HG03460 (cell line): ENCODE measurements around the gene SLC4A2.
A peak's percentile ranks its signal among the peaks of the same experiment; 100 is the strongest.

Source experiments
- ATAC-seq: cut with Tn5 transposase; IDR thresholded peaks from one replicate; pipeline ENCODE4 v1.9.1; 2021; ENCODE audit not compliant: unreplicated experiment

SLC4A2 gene

GRCh38 chr7:151114151-151115090 is 55.0 kb downstream of the SLC4A2 start:
- no peak for ATAC-seq

DNA sequence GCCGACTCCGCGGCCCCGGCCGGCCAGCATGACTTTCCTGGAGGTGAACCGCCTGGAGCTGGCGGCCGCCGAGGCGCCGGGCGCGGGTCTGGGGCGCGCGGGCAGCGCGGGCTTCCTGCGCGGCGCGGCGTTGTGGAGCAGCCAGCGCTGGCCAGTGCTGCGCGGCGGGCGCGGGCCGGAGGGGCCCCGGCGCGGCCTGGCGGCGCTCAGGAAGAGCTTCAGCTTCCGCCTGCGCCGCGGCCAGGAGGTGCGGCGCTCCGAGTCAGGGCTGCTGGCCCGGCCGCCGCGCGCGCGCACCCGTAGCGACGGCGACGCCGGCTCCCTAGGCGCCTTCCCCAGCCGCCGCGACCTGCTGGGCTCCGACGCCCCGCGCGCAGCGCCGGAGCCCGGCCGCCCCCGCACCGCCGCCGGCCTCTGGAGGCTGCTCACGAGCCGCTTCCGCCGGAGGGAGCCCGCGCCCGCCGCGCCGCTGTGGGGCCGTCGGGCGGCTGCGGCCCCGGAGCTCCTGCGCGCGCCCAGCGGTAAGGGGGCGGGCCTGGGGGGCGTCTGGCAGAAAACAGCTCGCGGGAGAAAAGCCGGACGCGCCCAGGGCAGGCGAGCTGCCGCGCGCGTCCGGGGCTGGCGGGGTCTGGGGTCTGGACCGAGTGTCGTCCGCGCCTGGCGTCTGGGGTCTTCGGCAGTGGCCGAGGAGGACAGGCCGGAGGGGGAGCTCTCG is 55.9 kb downstream of the SLC4A2 start:
- ATAC-seq, result no peak

DNA sequence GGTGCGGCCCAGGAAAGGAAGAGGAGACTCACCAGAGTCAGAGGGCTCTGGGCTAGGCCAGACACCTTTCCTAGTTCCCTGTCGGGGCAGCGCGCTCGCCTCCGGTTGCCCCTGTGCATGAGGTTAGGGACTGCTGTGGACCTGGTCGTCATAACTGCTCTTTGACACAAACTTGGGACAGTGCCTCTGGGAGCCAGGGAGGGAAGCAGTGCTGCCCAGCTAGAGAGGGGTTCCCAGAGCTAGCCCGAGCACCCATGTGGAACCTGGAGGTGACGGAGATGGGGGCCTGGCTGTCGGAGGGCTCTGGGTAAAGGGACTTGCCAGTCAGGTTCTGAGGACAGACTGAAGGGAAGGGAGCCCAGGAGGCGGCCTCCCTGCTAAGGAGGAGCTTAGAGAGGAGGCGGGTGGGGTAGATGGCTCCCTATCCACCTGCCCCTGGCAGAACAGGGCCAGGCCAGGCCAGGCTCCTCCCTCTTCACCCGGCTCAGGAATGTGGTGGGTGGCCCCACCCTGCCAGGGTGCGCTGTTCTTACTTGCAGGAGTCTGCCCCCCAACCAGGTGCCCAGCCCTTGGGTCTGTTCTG is 56.5 kb downstream of the SLC4A2 start:
- no peak for ATAC-seq

DNA sequence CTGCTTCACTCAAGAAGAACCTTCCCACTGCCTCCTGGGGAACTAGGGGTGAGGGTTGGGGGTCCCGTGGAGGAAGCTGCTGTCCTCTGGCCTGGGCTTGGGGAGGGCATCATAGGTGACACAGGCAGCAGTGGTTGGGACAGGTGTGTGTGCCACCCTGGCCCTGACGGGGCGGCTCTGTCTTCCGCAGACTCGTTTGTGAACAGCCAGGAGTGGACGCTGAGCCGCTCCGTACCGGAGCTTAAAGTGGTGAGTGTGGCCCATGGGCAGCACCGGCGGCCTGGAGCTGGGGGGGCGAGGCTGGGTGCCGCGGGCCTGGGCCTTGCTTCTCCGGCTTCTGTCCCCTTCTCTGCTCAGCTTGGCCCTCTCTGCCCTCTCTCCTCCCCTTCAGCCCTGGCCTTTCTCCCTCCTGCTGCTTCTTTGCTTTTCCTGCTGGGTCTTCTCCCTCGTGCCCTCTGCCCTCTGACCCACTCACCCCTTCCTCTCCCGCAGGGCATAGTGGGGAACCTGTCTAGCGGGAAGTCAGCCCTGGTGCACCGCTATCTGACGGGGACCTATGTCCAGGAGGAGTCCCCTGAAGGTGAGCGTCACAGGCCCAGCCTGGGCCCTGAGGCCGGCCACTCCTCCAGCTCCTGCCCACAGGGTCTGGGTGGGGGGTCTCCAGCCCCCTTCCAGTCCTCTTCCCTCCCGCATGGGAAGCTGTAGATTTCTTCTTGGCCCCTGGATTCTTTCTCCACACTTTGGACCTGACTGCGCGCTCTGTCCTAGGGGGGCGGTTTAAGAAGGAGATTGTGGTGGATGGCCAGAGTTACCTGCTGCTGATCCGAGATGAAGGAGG is 57.4 kb downstream of the SLC4A2 start:
- ATAC-seq, result no peak

DNA sequence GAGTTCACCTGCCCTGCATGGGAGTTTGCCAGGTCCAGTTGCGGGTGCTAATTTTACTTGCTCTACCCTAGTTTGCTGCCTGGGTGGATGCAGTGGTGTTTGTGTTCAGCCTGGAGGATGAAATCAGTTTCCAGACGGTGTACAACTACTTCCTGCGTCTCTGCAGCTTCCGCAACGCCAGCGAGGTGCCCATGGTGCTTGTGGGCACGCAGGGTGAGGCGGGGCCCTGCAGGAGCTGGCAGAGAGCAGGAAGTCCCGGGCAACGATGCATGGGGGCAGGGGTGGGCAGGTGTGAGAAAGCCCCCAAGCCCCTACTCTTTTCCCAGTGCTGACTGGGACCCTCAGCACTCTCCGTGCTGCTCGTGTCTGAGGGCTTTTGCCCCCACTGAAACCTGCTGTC is 58.2 kb downstream of the SLC4A2 start:
- no peak for ATAC-seq

- ATAC-seq, result no peak
These were observed 59.0 kb downstream of the SLC4A2 start for GRCh38 chr7:151118108-151119054.

DNA sequence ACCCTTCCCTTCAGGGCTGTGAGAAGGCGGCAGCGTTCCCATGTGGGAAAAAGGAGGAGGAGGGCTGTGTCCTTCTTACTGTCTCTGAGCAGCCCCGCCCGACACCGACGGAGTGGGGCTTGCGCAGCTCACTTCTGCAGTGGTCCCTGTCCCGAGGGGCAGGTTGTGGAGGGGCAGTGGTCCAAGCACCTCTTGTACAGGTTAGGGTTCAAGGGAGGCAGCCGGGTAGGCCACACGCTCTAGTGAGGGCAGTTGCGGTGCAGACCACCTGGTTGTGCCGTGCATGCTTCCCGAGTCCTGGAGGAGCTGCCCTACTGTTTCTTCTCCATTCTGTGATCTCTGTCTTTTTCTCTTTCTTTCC is 59.6 kb downstream of the SLC4A2 start:
- no peak for ATAC-seq

GRCh38 chr7:151119902-151120301 is 60.5 kb downstream of the SLC4A2 start:
- no peak for ATAC-seq

DNA sequence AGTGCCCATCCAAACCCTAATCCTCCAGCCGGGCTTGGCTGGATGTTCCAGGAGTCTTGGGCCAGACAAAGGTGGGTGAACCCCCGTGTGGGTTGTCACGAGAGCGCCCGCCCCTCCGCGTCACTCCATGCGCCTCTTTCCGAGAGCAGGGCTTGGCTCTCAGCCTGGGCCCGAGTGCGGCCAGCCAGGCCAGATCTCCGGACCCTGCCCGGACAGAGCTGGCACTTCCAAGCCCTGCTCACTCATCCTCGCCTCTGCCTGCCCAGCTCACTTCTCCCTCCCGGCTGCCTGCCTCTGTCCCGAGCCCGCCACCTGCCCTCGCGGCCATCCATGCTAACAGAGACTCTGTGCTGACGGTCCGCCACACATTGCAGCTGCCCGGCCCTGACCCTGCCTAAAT is 61.5 kb downstream of the SLC4A2 start:
- no peak for ATAC-seq

GRCh38 chr7:151121380-151122170 is 62.2 kb downstream of the SLC4A2 start:
- ATAC-seq, result no peak

GRCh38 chr7:151122276-151122675 is 62.9 kb downstream of the SLC4A2 start:
- ATAC-seq, result no peak

DNA sequence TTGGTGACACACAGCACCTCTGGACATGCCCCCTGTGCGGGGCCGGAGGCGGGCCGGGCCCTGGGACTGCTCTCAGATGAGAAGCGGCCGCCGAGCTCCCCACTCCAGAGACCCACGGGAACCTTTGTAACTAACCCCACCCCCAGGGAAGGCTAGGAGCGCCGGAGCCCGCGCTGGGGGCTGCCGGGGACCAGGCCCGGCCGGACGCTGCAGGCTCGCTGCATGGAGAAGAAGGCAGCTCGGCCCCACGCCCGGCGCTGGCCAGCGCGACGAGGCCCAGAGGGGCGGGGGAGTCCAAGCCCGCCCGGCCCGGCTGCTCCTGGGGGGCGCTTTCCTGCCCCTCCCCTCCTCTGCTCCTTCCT is 63.4 kb downstream of the SLC4A2 start:
- no peak for ATAC-seq

DNA sequence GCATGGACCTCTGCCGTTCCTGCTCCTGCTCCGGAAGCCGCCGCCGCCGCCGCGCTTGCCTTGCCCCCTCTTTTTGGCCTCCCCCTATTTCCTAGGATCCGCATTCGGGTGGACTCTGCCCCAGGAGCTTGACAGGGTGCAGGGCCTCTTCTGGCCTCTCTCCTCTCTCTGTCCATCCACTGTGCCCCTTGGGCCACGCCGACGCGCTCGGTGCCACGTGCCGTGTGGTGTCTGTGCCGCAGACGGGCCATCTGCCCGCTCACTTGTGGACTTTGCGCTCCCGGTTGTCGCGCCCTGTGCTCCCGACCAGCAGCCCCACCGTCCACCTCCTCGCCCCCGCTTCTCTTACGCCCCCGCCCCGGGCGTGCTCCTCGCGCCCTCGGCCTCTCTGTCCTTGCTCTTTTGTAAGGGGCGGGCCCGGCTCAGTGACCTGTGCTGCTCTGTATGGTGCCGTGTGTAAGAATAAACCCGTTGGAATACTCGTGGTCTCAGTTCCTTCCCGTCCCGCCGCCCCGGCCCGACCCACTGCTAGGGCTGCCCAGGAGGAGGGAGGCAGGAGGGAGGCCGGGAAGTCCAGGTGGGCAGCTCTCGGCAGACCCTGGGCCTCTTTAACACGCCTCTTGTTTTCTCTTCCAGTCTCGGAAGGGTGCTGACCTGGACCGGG is 63.9 kb downstream of the SLC4A2 start:
- ATAC-seq, result no peak

DNA sequence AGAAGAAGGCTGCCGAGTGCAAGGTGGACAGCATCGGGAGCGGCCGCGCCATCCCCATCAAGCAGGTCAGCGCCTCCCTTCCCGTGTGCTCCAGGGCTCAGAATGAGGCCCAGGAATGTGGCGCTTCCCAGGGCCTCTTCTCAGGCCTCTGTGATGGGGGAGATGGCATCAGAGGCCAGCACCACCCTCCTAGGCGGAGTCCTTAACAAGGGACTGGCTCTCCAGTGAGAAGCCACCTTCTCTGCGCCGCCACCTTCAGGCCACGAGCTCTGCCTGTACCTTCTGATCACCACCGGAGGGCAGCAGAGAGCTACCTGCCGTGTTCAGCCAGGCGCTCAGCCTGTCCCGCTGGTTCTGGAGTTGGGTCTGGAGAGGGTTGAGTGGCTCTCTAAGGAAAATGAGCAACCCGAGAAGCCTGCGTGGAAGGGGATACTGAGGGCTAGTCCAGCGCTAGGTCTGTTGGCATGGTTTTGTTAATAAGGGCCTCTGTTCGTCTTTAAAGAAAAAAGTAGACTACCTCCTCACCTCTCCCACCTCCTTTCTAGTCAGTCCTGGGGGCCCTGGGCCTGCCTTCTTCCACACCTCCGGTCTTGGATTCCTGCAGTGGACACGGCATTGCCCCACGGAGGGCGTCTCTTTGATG is 64.6 kb downstream of the SLC4A2 start:
- peak; percentile 87 for ATAC-seq

- ATAC-seq, result no peak
These were observed 65.1 kb downstream of the SLC4A2 start for GRCh38 chr7:151124481-151124880.

DNA sequence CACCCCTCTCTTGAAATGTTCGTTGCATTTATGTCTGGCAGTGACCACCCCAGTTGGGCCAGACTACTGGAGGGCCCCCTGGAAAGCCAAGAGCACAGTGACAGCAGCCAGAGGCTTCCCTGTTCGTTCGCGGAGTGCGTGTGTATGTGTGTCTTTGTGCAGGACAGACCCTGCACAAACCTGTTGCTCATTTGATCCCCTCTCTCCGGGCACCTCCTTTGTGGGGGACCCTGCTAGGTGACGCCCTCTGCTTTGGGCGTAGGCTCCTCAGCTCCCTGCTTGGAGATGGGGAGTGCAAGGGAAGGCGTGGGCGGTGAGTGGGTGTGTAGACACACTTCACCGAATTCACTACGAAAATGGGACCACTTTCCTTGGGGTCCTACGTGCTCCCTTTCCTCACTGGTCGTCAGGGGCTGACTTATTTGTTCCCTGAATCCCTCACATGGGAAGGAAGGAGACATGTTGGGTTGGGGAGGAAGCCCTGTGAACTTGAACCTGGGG is 65.6 kb downstream of the SLC4A2 start:
- no peak for ATAC-seq

DNA sequence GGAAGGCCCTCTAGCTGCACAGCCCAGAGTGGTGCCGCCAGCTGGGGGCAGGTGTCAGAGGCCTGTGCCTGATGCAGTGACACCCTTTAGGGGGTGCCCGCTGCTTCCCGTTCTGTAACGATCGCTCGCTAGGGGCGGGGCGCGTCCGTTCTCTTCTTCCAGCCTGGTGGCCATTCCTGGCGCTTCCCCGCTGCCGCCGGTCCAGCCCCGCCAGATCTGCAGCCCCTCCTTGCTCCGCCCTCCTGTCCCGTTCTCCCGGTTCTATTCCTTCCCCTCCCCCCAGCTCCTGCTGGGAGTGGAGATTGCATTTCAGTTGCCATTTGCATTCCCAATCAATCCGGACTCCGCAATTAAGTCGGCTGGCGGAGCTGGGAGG is 66.1 kb downstream of the SLC4A2 start:
- no peak for ATAC-seq

DNA sequence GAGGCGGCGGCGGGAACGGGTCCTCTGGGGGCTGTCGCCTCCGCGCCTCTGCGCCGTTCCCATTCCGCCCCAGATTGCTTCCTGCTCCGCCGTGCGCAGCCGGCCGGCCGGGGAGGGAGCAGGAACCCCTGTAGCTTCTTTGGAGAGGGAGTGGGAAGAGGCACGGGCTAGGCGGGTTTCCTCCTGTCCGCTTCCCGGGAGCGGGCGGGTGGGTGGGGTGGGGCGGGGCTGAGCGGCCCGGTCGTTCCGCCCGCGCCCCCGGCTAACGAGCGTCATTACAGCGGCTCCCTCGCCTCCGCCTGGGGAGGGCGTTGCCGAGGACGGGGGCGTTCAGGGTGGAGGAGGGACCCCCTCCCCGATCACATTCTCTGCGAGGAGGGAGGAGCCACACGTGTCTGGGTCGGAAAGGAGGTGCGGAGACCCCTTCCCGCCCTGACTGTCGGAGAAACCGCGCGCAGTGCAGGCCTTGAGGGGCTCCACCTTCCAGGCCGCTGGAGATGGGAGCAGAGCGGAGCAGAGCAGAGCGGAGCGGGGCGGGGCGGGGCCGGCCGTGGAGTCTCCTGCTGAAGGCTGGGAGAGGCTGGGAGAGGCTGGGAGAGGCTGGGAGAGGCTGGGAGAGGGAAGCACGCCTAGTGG is 66.6 kb downstream of the SLC4A2 start:
- ATAC-seq, result no peak
